Measurements from ENCODE around the gene OGFRL1. TPM values are rescaled to one million over a fixed set of nuclear protein-coding genes. Genes with fewer than 3 reads are reported as not detected.
"Not testable (repeated sequence)": the region's sequence is repeated elsewhere in the genome, so short reads cannot be mapped to it uniquely, and the experiment has no call there.

Gene OGFRL1
- total and polyA plus RNA-seq, 9 of the 15 experiments (the other 6 are each of a cell fraction or from before 2014, with no cell fraction given) = 0.01 to 0.07 (median 0.03) TPM

DNA sequence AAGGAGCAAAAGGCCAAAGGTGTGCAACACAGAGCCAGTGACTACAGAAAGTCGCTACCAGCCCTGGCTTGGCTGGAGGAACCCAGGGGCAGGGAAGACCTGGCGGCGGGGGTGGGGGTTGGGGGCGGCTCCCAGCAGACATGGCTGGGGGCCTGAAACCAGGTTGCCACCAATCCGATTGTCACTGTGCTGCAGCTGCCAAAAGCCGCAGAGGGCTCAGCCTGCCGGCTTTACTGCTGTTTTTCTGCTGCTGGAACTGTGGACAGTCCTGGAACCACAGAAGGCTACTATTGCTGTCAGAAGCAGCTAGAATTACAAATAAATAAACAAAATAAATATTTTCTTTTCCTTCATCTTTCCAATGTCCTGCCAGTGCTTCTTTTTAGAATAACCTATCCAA lies 25.7 kb upstream of the OGFRL1 start (continued):
- TF ChIP-seq, protein P1, sequence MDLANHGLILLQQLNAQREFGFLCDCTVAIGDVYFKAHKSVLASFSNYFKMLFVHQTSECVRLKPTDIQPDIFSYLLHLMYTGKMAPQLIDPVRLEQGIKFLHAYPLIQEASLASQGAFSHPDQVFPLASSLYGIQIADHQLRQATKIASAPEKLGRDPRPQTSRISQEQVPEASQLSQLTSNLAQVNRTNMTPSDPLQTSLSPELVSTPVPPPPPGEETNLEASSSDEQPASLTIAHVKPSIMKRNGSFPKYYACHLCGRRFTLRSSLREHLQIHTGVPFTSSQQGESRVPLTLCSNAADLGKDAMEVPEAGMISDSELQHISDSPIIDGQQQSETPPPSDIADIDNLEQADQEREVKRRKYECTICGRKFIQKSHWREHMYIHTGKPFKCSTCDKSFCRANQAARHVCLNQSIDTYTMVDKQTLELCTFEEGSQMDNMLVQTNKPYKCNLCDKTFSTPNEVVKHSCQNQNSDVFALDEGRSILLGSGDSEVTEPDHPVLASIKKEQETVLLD (IDR thresholded peaks at IDR 0.05) = no peak
- TF ChIP-seq XRCC3 (IDR thresholded peaks at IDR 0.05) = no peak
- no peak for TF ChIP-seq PYGO2 (tag; IDR thresholded peaks at IDR 0.05)

DNA sequence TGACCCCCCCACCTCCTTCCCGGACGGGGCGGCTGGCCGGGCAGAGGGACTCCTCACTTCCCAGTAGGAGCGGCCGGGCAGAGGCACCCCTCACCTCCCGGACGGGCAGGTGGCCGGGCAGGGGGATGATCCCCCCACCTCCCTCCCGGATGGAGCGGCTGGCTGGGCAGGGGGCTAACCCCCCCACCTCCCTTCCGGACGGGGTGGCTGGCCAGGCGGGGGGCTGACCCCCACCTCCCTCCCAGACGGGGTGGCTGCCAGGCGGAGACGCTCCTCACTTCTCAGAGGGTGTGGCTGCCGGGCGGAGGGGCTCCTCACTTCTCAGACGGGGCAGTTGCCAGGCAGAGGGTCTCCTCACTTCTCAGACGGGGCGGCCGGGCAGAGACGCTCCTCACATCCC lies 22.2 kb upstream of the OGFRL1 start:
- H4K20me1 ChIP-seq (replicated peaks; ENCODE audit: control insufficient read depth, insufficient read depth, low read length); H3K79me2 ChIP-seq (ENCODE audit: control insufficient read depth, insufficient read depth, low read length); H3K27me3 ChIP-seq (ENCODE audit: control insufficient read depth in 2 of 2, insufficient read depth in 2 of 2, low read length in 2 of 2); H3K9me1 ChIP-seq (ENCODE audit: control insufficient read depth, insufficient read depth, low read length); CTCF ChIA-PET (ENCODE audit: low intra/inter-chr PET ratio); FAIRE-seq; H3K9ac ChIP-seq (ENCODE audit: insufficient read depth in 1 of 2, low read depth in 2 of 2, low read length in 2 of 2); H3K27ac ChIP-seq (ENCODE audit: extremely low read depth, low read depth, low read length); H3K4me3 ChIP-seq; H3K36me3 ChIP-seq (ENCODE audit: control insufficient read depth, insufficient read depth, low read length); intact Hi-C loops (cut with micrococcal nuclease); H3K4me2 ChIP-seq (ENCODE audit: insufficient read depth, low read length); H3K4me1 ChIP-seq (replicated peaks in 1 of 2; ENCODE audit: control insufficient read depth in 2 of 2, insufficient read depth in 2 of 2, low read length in 2 of 2); DNase-seq (ENCODE audit: extremely low read depth in 1 of 4, low spot score in 3 of 4); H2AFZ ChIP-seq (ENCODE audit: low read depth, low read length); H3K9me3 ChIP-seq (replicated peaks; ENCODE audit: control insufficient read depth, insufficient read depth, low read depth, low read length); BruUV-seq (replicated peaks); ATAC-seq; in situ Hi-C loops (cut with MboI); POLR2A ChIA-PET: not testable (repeated sequence)
- no CpG with 5 or more reads among the region's 24 CpGs for WGBS (ENCODE audit: insufficient coverage, low coverage, missing lambda C conversion rate)
